ENCODE data around the gene THAP4. TPM values are rescaled to one million over a fixed set of nuclear protein-coding genes. Genes with fewer than 3 reads are reported as not detected.

Gene THAP4
- total and polyA plus RNA-seq, 2 of the 13 experiments (the other 11 are each of a cell fraction or from before 2014, with no cell fraction given), result 59.7 to 75.7 TPM

DNA sequence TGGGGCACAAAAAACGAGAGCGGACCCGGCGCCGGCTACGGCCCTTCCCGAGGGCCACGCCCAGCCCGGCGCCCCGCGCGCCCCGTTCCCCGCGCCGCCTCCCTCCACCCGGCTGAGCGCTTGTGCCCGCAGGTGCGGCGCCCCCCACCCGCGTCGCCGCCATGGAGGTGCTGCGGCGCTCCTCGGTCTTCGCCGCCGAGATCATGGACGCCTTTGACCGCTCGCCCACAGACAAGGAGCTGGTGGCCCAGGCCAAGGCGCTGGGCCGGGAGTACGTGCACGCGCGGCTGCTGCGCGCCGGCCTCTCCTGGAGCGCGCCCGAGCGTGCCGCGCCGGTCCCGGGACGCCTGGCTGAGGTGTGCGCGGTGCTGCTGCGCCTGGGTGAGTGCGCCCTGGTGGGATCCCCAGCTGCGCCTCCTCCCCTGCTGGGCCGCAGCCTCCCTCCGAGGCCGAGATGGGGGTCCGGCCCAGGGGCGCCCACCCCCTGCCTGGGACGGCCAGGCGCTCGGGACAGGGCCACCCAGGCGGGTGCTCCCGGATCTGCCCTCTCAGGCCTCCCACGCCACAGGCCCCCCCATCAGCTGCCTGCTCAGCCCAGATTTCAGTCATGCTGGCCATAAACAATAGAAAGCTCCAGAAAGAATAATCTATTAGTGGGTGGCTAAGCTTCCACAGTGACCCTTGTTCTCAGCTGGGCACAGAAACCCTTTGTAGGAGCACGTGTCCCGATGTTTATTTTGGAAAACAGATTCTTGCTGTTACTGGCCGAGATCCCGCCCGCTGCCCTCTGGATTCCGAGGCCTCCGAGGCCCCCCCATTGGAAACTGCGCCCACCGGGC is 77.4 kb downstream of the THAP4 start (continued):
- TF ChIP-seq RERE (CRISPR knock-in tag; IDR thresholded peaks at IDR 0.05; ENCODE audit: low read depth) (no peak), ZNF766 (CRISPR knock-in tag; IDR thresholded peaks at IDR 0.05; ENCODE audit: borderline replicate concordance) (no peak), PAX8 (CRISPR knock-in tag; IDR thresholded peaks at IDR 0.05; ENCODE audit: borderline replicate concordance) (peak; percentile 26; the same call in 1 of the 2 replicates), EHMT2 (IDR thresholded peaks at IDR 0.05; ENCODE audit: borderline replicate concordance, low read depth, low read length) (no peak), ZBTB3 (CRISPR knock-in tag; IDR thresholded peaks at IDR 0.05; ENCODE audit: borderline replicate concordance, low read depth) (no peak), KDM4B (CRISPR knock-in tag; IDR thresholded peaks at IDR 0.05) (no peak), ZNF263 (CRISPR knock-in tag; IDR thresholded peaks at IDR 0.05) (peak; percentile 82), ZNF501 (CRISPR knock-in tag; IDR thresholded peaks at IDR 0.05) (peak; percentile 84), CCAR2 (optimal IDR thresholded peaks at IDR 0.05; ENCODE audit: low read depth, low read length) (no peak), ZNF17 (CRISPR knock-in tag; IDR thresholded peaks at IDR 0.05) (no peak), KLF16 (CRISPR knock-in tag; IDR thresholded peaks at IDR 0.05) (peak in 1 of 2 experiments; percentile 43; a peak in 1 of 4 replicates), KDM6A (CRISPR knock-in tag; IDR thresholded peaks at IDR 0.05; ENCODE audit: low read depth) (no peak), TFDP2 (CRISPR knock-in tag; IDR thresholded peaks at IDR 0.05) (peak; percentile 48), YY1 (IDR thresholded peaks at IDR 0.05; ENCODE audit: insufficient read depth, insufficient replicate concordance, low read depth, low read length) (no peak), ZC3H4 (CRISPR knock-in tag; IDR thresholded peaks at IDR 0.05; ENCODE audit: borderline replicate concordance) (no peak), ZNF709 (CRISPR knock-in tag; IDR thresholded peaks at IDR 0.05) (no peak), CREB3 (CRISPR knock-in tag; IDR thresholded peaks at IDR 0.05) (no peak), RFXANK (CRISPR knock-in tag; IDR thresholded peaks at IDR 0.05) (no peak), MAF1 (CRISPR knock-in tag; IDR thresholded peaks at IDR 0.05; ENCODE audit: borderline replicate concordance) (0 out of 2 replicates have a peak, but pooled peaks have one; percentile 27), ZNF296 (CRISPR knock-in tag; conservative IDR thresholded peaks at IDR 0.05) (no peak; the same call in 1 of the 2 replicates)
- TF ChIP-seq, protein P1, sequence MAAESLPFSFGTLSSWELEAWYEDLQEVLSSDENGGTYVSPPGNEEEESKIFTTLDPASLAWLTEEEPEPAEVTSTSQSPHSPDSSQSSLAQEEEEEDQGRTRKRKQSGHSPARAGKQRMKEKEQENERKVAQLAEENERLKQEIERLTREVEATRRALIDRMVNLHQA (CRISPR knock-in tag; IDR thresholded peaks at IDR 0.05), result no peak
